Measurements from ENCODE around the gene DNAH1.

DNAH1 gene

GRCh38 chr3:52394751-52395502 is 78.8 kb downstream of the DNAH1 start:
- Histone ChIP-seq H3K4me2 (ENCODE audit: low read depth, low read length) (no peak overlapping the region), H3K9me2 (replicated peaks; ENCODE audit: insufficient read depth, low read length) (no peaks in the 10 kb centered on the region), H3K4me1 (ENCODE audit: low read length) (no peaks in the 10 kb centered on the region), H4K20me1 (ENCODE audit: insufficient read depth, low read length) (no peaks in the 10 kb centered on the region), H3K27ac (ENCODE audit: low read length) (no peak overlapping the region), H3K9me3 (replicated peaks; ENCODE audit: insufficient read depth, low read length) (no peaks in the 10 kb centered on the region), H3K79me2 (ENCODE audit: low read length) (no peaks in the 10 kb centered on the region), H2AFZ (ENCODE audit: low read length) (no peak overlapping the region), H3K9ac (ENCODE audit: low read length) (no peak overlapping the region), H3K36me3 (replicated peaks; ENCODE audit: insufficient read depth, low read length) (no peaks in the 10 kb centered on the region), H3F3A (ENCODE audit: insufficient read depth, low read length) (no peaks in the 10 kb centered on the region), H3K27me3 (replicated peaks; ENCODE audit: insufficient read depth, low read length) (no peaks in the 10 kb centered on the region), H3K4me3 (ENCODE audit: low read length) (no peak overlapping the region)
- no peak for DNase-seq
- TF ChIP-seq EZH2phosphoT487 (IDR thresholded peaks at IDR 0.05; ENCODE audit: low read length), result no peak
- TF ChIP-seq EZH2 (optimal IDR thresholded peaks at IDR 0.05; ENCODE audit: low read depth, low read length), result no peak
- TF ChIP-seq CTCF (IDR thresholded peaks at IDR 0.05; ENCODE audit: low read length), result no peak

GRCh38 chr3:52395503-52395865 is 79.4 kb downstream of the DNAH1 start:
- TF ChIP-seq EZH2 (optimal IDR thresholded peaks at IDR 0.05; ENCODE audit: low read depth, low read length) (no peak), CTCF (IDR thresholded peaks at IDR 0.05; ENCODE audit: low read length) (no peak), EZH2phosphoT487 (IDR thresholded peaks at IDR 0.05; ENCODE audit: low read length) (no peak)
- H2AFZ ChIP-seq (ENCODE audit: low read length), result no peak overlapping the region
- no peak overlapping the region for H3K9ac ChIP-seq (ENCODE audit: low read length)
- no peaks in the 10 kb centered on the region for H4K20me1 ChIP-seq (ENCODE audit: insufficient read depth, low read length)
- no peaks in the 10 kb centered on the region for H3K36me3 ChIP-seq (replicated peaks; ENCODE audit: insufficient read depth, low read length)
- no peak overlapping the region for H3K4me3 ChIP-seq (ENCODE audit: low read length)
- DNase-seq, result no peak
- no peak overlapping the region for H3K4me2 ChIP-seq (ENCODE audit: low read depth, low read length)
- no peaks in the 10 kb centered on the region for H3K9me3 ChIP-seq (replicated peaks; ENCODE audit: insufficient read depth, low read length)
- H3K4me1 ChIP-seq (ENCODE audit: low read length), result no peaks in the 10 kb centered on the region
- H3K27ac ChIP-seq (ENCODE audit: low read length), result no peak overlapping the region
- H3K9me2 ChIP-seq (replicated peaks; ENCODE audit: insufficient read depth, low read length), result no peaks in the 10 kb centered on the region
- no peaks in the 10 kb centered on the region for H3K27me3 ChIP-seq (replicated peaks; ENCODE audit: insufficient read depth, low read length)
- no peaks in the 10 kb centered on the region for H3F3A ChIP-seq (ENCODE audit: insufficient read depth, low read length)
- H3K79me2 ChIP-seq (ENCODE audit: low read length), result no peaks in the 10 kb centered on the region

- Histone ChIP-seq H2AFZ (ENCODE audit: low read length) (no peak overlapping the region), H3K9me2 (replicated peaks; ENCODE audit: insufficient read depth, low read length) (no peaks in the 10 kb centered on the region), H3K4me1 (ENCODE audit: low read length) (no peaks in the 10 kb centered on the region)
These were observed 80.1 kb downstream of the DNAH1 start for GRCh38 chr3:52396011-52396906.

More at GRCh38 chr3:52396011-52396906, 80.1 kb downstream of the DNAH1 start:
- no peaks in the 10 kb centered on the region for H3K9me3 ChIP-seq (replicated peaks; ENCODE audit: insufficient read depth, low read length)
- no peak for TF ChIP-seq CTCF (IDR thresholded peaks at IDR 0.05; ENCODE audit: low read length)
- TF ChIP-seq EZH2 (optimal IDR thresholded peaks at IDR 0.05; ENCODE audit: low read depth, low read length), result no peak
- no peak for TF ChIP-seq EZH2phosphoT487 (IDR thresholded peaks at IDR 0.05; ENCODE audit: low read length)
- H3F3A ChIP-seq (ENCODE audit: insufficient read depth, low read length), result no peaks in the 10 kb centered on the region
- H3K36me3 ChIP-seq (replicated peaks; ENCODE audit: insufficient read depth, low read length), result no peaks in the 10 kb centered on the region
- H3K79me2 ChIP-seq (ENCODE audit: low read length), result no peaks in the 10 kb centered on the region
- no peak overlapping the region for H3K4me2 ChIP-seq (ENCODE audit: low read depth, low read length)
- no peak overlapping the region for H3K9ac ChIP-seq (ENCODE audit: low read length)
- H3K27me3 ChIP-seq (replicated peaks; ENCODE audit: insufficient read depth, low read length), result no peaks in the 10 kb centered on the region
- H3K27ac ChIP-seq (ENCODE audit: low read length), result no peak overlapping the region
- H4K20me1 ChIP-seq (ENCODE audit: insufficient read depth, low read length), result no peaks in the 10 kb centered on the region
- no peak overlapping the region for H3K4me3 ChIP-seq (ENCODE audit: low read length)
- no peak for DNase-seq
